Hematopoietic multipotent progenitor cell treated with erythropoietin and hydrocortisone succinate and interleukin-3 and kit ligand, for 15 days (in vitro differentiated cells): ENCODE results near the gene BICD2.
"Not testable (repeated sequence)": the region's sequence is repeated elsewhere in the genome, so short reads cannot be mapped to it uniquely, and the experiment has no call there.

Source experiments
- DNase-seq: peaks from one replicate; pipeline ENCODE4 v3.0.0-alpha.2; 2015; ENCODE audit warnings: low spot score

BICD2 gene

GRCh38 chr9:92764381-92764987, at the start of gene BICD2:
Gene BICD2 (minus strand): TSS chr9:92764833. CDS start chr9:92764744, 89 bp downstream.
- peak; percentile 93 for DNase-seq

GRCh38 chr9:92809629-92810326, 45.1 kb upstream of the BICD2 start:
- DNase-seq = not testable (repeated sequence)

- DNase-seq = no peak
Measured at GRCh38 chr9:92808726-92809451, 44.3 kb upstream of the BICD2 start.

- no peak for DNase-seq
Measured at GRCh38 chr9:92807757-92808725, 43.4 kb upstream of the BICD2 start.

- no peak for DNase-seq
Measured at GRCh38 chr9:92807031-92807756, 42.6 kb upstream of the BICD2 start.

- no peak for DNase-seq
Measured at GRCh38 chr9:92804727-92805126, 40.1 kb upstream of the BICD2 start.

- DNase-seq = no peak
Measured at GRCh38 chr9:92798358-92798757, 33.7 kb upstream of the BICD2 start.

GRCh38 chr9:92796337-92796804, 31.7 kb upstream of the BICD2 start:
- not testable (repeated sequence) for DNase-seq

GRCh38 chr9:92795598-92796336, 31.1 kb upstream of the BICD2 start:
- no peak for DNase-seq

GRCh38 chr9:92795000-92795399, 30.4 kb upstream of the BICD2 start:
- DNase-seq = no peak

- no peak for DNase-seq
Measured at GRCh38 chr9:92794426-92794825, 29.8 kb upstream of the BICD2 start.

- DNase-seq = peak; percentile 74
Measured at GRCh38 chr9:92790542-92791527, 26.2 kb upstream of the BICD2 start.

GRCh38 chr9:92786298-92786697, 21.7 kb upstream of the BICD2 start:
- no peak for DNase-seq

- no peak for DNase-seq
Measured at GRCh38 chr9:92781899-92782298, 17.3 kb upstream of the BICD2 start.

- no peak for DNase-seq
Measured at GRCh38 chr9:92780206-92780605, 15.6 kb upstream of the BICD2 start.

GRCh38 chr9:92775466-92775865, 10.8 kb upstream of the BICD2 start:
- no peak for DNase-seq

GRCh38 chr9:92774274-92774673, 9.6 kb upstream of the BICD2 start:
- no peak for DNase-seq

- DNase-seq = no peak
Measured at GRCh38 chr9:92773810-92774209, 9.2 kb upstream of the BICD2 start.

GRCh38 chr9:92771309-92771708, 6.7 kb upstream of the BICD2 start:
- no peak for DNase-seq
